Left renal pelvis (tissue), 4 donors: ENCODE measurements around the gene FBXO27. TPM values are rescaled to one million over a fixed set of nuclear protein-coding genes. Genes with fewer than 3 reads are reported as not detected.
"Not testable (repeated sequence)": the region's sequence is repeated elsewhere in the genome, so short reads cannot be mapped to it uniquely, and the experiment has no call there.

Source experiments
- DNase-seq, 4 donors: peaks; one replicate each; pipeline ENCODE4 v3.0.0-alpha.2; 2013; ENCODE audit warnings: low read depth in 4 of 4, low spot score in 3 of 4
- polyA plus RNA-seq, 4 donors: library from polyadenylated mRNA; unstranded; fragments of 120-200 nt; gene quantifications; one replicate each; pipeline ENCODE4 v1.2.1, GENCODE V29; 2013; ENCODE audit not compliant: insufficient read length in 4 of 4

The FBXO27 gene
- polyA plus RNA-seq, 4 donors = 3.9 to 9.8 (median 8.7) TPM

GRCh38 chr19:39046037-39046821, 13.9 kb upstream of the FBXO27 start:
- DNase-seq = no peak

GRCh38 chr19:39045506-39045905, 13.2 kb upstream of the FBXO27 start:
- no peak for DNase-seq

- no peak for DNase-seq
Observed at GRCh38 chr19:39038098-39038497, 5.7 kb upstream of the FBXO27 start.

- no peak for DNase-seq
Observed at GRCh38 chr19:39037194-39037593, 4.8 kb upstream of the FBXO27 start.

GRCh38 chr19:39036581-39036980, 4.2 kb upstream of the FBXO27 start:
- DNase-seq = no peak

GRCh38 chr19:39031368-39032062, 834 bp downstream of the FBXO27 start:
- peak; percentile 70 to 75 (median 72) for DNase-seq

GRCh38 chr19:39030854-39031367, 1.4 kb downstream of the FBXO27 start:
- no peak for DNase-seq

- no peak for DNase-seq
Observed at GRCh38 chr19:39024875-39025641, 7.3 kb downstream of the FBXO27 start.

- no peak for DNase-seq
Observed at GRCh38 chr19:39021063-39021462, 11.3 kb downstream of the FBXO27 start.

- no peak for DNase-seq
Observed at GRCh38 chr19:39017646-39018045, 14.7 kb downstream of the FBXO27 start.

- DNase-seq = no peak
Observed at GRCh38 chr19:39017026-39017425, 15.3 kb downstream of the FBXO27 start.

- DNase-seq = no peak
Observed at GRCh38 chr19:39014037-39014436, 18.3 kb downstream of the FBXO27 start.

- no peak for DNase-seq
Observed at GRCh38 chr19:39009001-39009400, 23.3 kb downstream of the FBXO27 start.

- DNase-seq = no peak
Observed at GRCh38 chr19:39008137-39008536, 24.2 kb downstream of the FBXO27 start.

GRCh38 chr19:39007096-39007495, 25.3 kb downstream of the FBXO27 start:
- DNase-seq = no peak

GRCh38 chr19:39004403-39004802, 27.9 kb downstream of the FBXO27 start:
- no peak for DNase-seq

GRCh38 chr19:39003796-39004195, 28.6 kb downstream of the FBXO27 start:
- DNase-seq = no peak

GRCh38 chr19:39003188-39003587, 29.2 kb downstream of the FBXO27 start:
- no peak for DNase-seq

GRCh38 chr19:39001041-39001440, 31.3 kb downstream of the FBXO27 start:
- DNase-seq = no peak

GRCh38 chr19:38997576-38997975, 34.8 kb downstream of the FBXO27 start:
- DNase-seq = not testable (repeated sequence)

- DNase-seq = no peak
Observed at GRCh38 chr19:38993271-38993670, 39.1 kb downstream of the FBXO27 start.
